NCI-H526 treated with DMSO at 0.1 percent for 48 hours (cell line): Measurements from ENCODE around the gene DNAJC21.
"Not testable (repeated sequence)": the region's sequence is repeated elsewhere in the genome, so short reads cannot be mapped to it uniquely, and the experiment has no call there.

Experiments
- DNase-seq: peaks from one replicate; lab custom pipeline; 2025; lab: John Stamatoyannopoulos, UW

The DNAJC21 gene

GRCh38 chr5:34923694-34924461, 5.5 kb upstream of the DNAJC21 start:
- no peak for DNase-seq

- DNase-seq = no peak
These were observed 4.9 kb upstream of the DNAJC21 start for GRCh38 chr5:34924462-34924765.

GRCh38 chr5:34926318-34926888, 3.0 kb upstream of the DNAJC21 start:
- DNase-seq = no peak

- DNase-seq = no peak
These were observed 1.6 kb upstream of the DNAJC21 start for GRCh38 chr5:34927785-34928184.

GRCh38 chr5:34928267-34928666, 1.1 kb upstream of the DNAJC21 start:
- no peak for DNase-seq

GRCh38 chr5:34929720-34930461, 532 bp downstream of the DNAJC21 start:
- peak; percentile 84 for DNase-seq

GRCh38 chr5:34930462-34930844, 1.1 kb downstream of the DNAJC21 start:
- DNase-seq = peak; percentile 63

- DNase-seq = no peak
These were observed 1.5 kb downstream of the DNAJC21 start for GRCh38 chr5:34930870-34931269.

GRCh38 chr5:34932947-34933346, 3.6 kb downstream of the DNAJC21 start:
- no peak for DNase-seq

GRCh38 chr5:34941936-34942335, 12.6 kb downstream of the DNAJC21 start:
- no peak for DNase-seq

- no peak for DNase-seq
These were observed 14.7 kb downstream of the DNAJC21 start for GRCh38 chr5:34944044-34944443.

- DNase-seq = no peak
These were observed 15.2 kb downstream of the DNAJC21 start for GRCh38 chr5:34944460-34945047.

- DNase-seq = no peak
These were observed 28.0 kb downstream of the DNAJC21 start for GRCh38 chr5:34957321-34957720.

GRCh38 chr5:34957857-34958690, 28.7 kb downstream of the DNAJC21 start:
- no peak for DNase-seq

- no peak for DNase-seq
These were observed 30.0 kb downstream of the DNAJC21 start for GRCh38 chr5:34959323-34959722.

GRCh38 chr5:34967540-34967939, 38.2 kb downstream of the DNAJC21 start:
- no peak for DNase-seq

GRCh38 chr5:34968258-34968657, 38.9 kb downstream of the DNAJC21 start:
- no peak for DNase-seq

GRCh38 chr5:34970552-34970951, 41.2 kb downstream of the DNAJC21 start:
- DNase-seq = no peak

- not testable (repeated sequence) for DNase-seq
These were observed 42.3 kb downstream of the DNAJC21 start for GRCh38 chr5:34971655-34972054.

- DNase-seq = no peak
These were observed 47.0 kb downstream of the DNAJC21 start for GRCh38 chr5:34976347-34976746.

GRCh38 chr5:34977934-34978613, 48.7 kb downstream of the DNAJC21 start:
- DNase-seq = no peak
